Stimulated activated CD8-positive, alpha-beta memory T cell treated with anti-CD3 and anti-CD28 coated beads, Interleukin-15, amount 100 ng/mL, for 4 hours (primary cell): ENCODE data around the gene SS18.

Source experiments
- DNase-seq, 2 donors: peaks; one replicate each; pipeline ENCODE4 v3.0.0-alpha.2; 2020; ENCODE audit warnings: low read depth in 2 of 2

The SS18 gene

GRCh38 chr18:26071725-26072124, 18.7 kb downstream of the SS18 start:
- DNase-seq, result no peak

GRCh38 chr18:26071020-26071419, 19.4 kb downstream of the SS18 start:
- DNase-seq, result no peak

GRCh38 chr18:26059357-26059756, 31.1 kb downstream of the SS18 start:
- no peak for DNase-seq

- no peak for DNase-seq
These were observed 33.1 kb downstream of the SS18 start for GRCh38 chr18:26057344-26057773.

GRCh38 chr18:26056291-26056690, 34.1 kb downstream of the SS18 start:
- no peak for DNase-seq

GRCh38 chr18:26052505-26052904, 37.9 kb downstream of the SS18 start:
- no peak for DNase-seq

GRCh38 chr18:26051843-26052242, 38.6 kb downstream of the SS18 start:
- no peak for DNase-seq

GRCh38 chr18:26046419-26047077, 43.9 kb downstream of the SS18 start:
- DNase-seq, result no peak

GRCh38 chr18:26044807-26045206, 45.6 kb downstream of the SS18 start:
- no peak for DNase-seq

GRCh38 chr18:26040051-26040656, 50.3 kb downstream of the SS18 start:
- no peak for DNase-seq

- no peak for DNase-seq
These were observed 51.2 kb downstream of the SS18 start for GRCh38 chr18:26039203-26039602.

GRCh38 chr18:26036635-26037034, 53.8 kb downstream of the SS18 start:
- no peak for DNase-seq

- no peak for DNase-seq
These were observed 55.4 kb downstream of the SS18 start for GRCh38 chr18:26034850-26035497.

GRCh38 chr18:26022585-26022984, 67.8 kb downstream of the SS18 start:
- DNase-seq, result no peak

- DNase-seq, result no peak
These were observed 69.2 kb downstream of the SS18 start for GRCh38 chr18:26021061-26021754.

- no peak for DNase-seq
These were observed 72.5 kb downstream of the SS18 start for GRCh38 chr18:26017929-26018328.

- DNase-seq, result no peak
These were observed 76.0 kb downstream of the SS18 start for GRCh38 chr18:26014462-26014861.

- no peak for DNase-seq
These were observed 81.8 kb downstream of the SS18 start for GRCh38 chr18:26008619-26009018.

GRCh38 chr18:26008096-26008495, 82.3 kb downstream of the SS18 start:
- DNase-seq, result no peak

- no peak for DNase-seq
These were observed 84.5 kb downstream of the SS18 start for GRCh38 chr18:26005950-26006349.

- no peak for DNase-seq
These were observed 85.6 kb downstream of the SS18 start for GRCh38 chr18:26004832-26005231.

- DNase-seq, result no peak
These were observed 86.6 kb downstream of the SS18 start for GRCh38 chr18:26003817-26004216.

- DNase-seq, result no peak
These were observed 87.1 kb downstream of the SS18 start for GRCh38 chr18:26003356-26003755.
